Hepatocyte (in vitro differentiated cells): Measurements from ENCODE around the gene IRX4.

Source experiments
- CTCF ChIP-seq: fragments of 200-600 bp; sonication (generic); IDR thresholded peaks from 2 replicates; pipeline ENCODE4 v1.5.1; 2016; ENCODE audit warnings: antibody characterized with exemption, mild to moderate bottlenecking; ENCODE audit not compliant: poor library complexity
- EZH2 ChIP-seq: fragments of 200-600 bp; sonication (generic); IDR thresholded peaks from 2 replicates; pipeline ENCODE4 v1.6.1; 2016; ENCODE audit warnings: antibody characterized with exemption, mild to moderate bottlenecking, borderline replicate concordance
- EZH2phosphoT487 ChIP-seq: fragments of 200-600 bp; sonication (generic); IDR thresholded peaks from one replicate; pipeline ENCODE4 v1.6.1; 2018; ENCODE audit warnings: antibody characterized with exemption, mild to moderate bottlenecking, low read depth, moderate library complexity; ENCODE audit not compliant: unreplicated experiment, severe bottlenecking

- TF ChIP-seq CTCF: no peak
- peak; percentile 30 for TF ChIP-seq EZH2
- no peak for TF ChIP-seq EZH2phosphoT487
These were observed 4.5 kb downstream of the IRX4 start for GRCh38 chr5:1878050-1878849.
